ENCODE data around the gene WFIKKN1.
A peak's percentile ranks its signal among the peaks of the same experiment; 100 is the strongest.

Gene WFIKKN1

GRCh38 chr16:630815-631405, at the start of gene WFIKKN1:
TSS of gene WFIKKN1 (plus strand) at chr16:630985. CDS start at chr16:631254, 269 bp downstream.
- DNase-seq (ENCODE audit: low spot score) = no peak

- no peak for DNase-seq (ENCODE audit: low spot score)
Observed at GRCh38 chr16:582218-582613, 48.6 kb upstream of the WFIKKN1 start.

GRCh38 chr16:582614-583331, 48.0 kb upstream of the WFIKKN1 start:
- no peak for DNase-seq (ENCODE audit: low spot score)

- DNase-seq (ENCODE audit: low spot score) = no peak
Observed at GRCh38 chr16:583470-583814, 47.3 kb upstream of the WFIKKN1 start.

- DNase-seq (ENCODE audit: low spot score) = peak; percentile 25
Observed at GRCh38 chr16:583815-584591, 46.8 kb upstream of the WFIKKN1 start.

- peak; percentile 24 for DNase-seq (ENCODE audit: low spot score)
Observed at GRCh38 chr16:585351-585750, 45.4 kb upstream of the WFIKKN1 start.

- no peak for DNase-seq (ENCODE audit: low spot score)
Observed at GRCh38 chr16:586047-586644, 44.6 kb upstream of the WFIKKN1 start.

- DNase-seq (ENCODE audit: low spot score) = peak; percentile 29
Observed at GRCh38 chr16:586645-587590, 43.9 kb upstream of the WFIKKN1 start.

- peak; percentile 63 for DNase-seq (ENCODE audit: low spot score)
Observed at GRCh38 chr16:588639-588888, 42.2 kb upstream of the WFIKKN1 start.

GRCh38 chr16:588889-589657, 41.7 kb upstream of the WFIKKN1 start:
- peak; percentile 99 for DNase-seq (ENCODE audit: low spot score)

- DNase-seq (ENCODE audit: low spot score) = peak; percentile 99
Observed at GRCh38 chr16:589658-590187, 41.1 kb upstream of the WFIKKN1 start, which contains the start of gene RAB40C. TSS of gene RAB40C (plus strand) at chr16:590066. CDS start at chr16:590292, 226 bp downstream.

GRCh38 chr16:590188-590814, 40.5 kb upstream of the WFIKKN1 start:
- DNase-seq (ENCODE audit: low spot score) = no peak

- no peak for DNase-seq (ENCODE audit: low spot score)
Observed at GRCh38 chr16:590815-591200, 40.0 kb upstream of the WFIKKN1 start.

GRCh38 chr16:591231-591630, 39.6 kb upstream of the WFIKKN1 start:
- no peak for DNase-seq (ENCODE audit: low spot score)

- DNase-seq (ENCODE audit: low spot score) = no peak
Observed at GRCh38 chr16:591892-592517, 38.8 kb upstream of the WFIKKN1 start.

GRCh38 chr16:592518-593306, 38.1 kb upstream of the WFIKKN1 start:
- DNase-seq (ENCODE audit: low spot score) = no peak

- DNase-seq (ENCODE audit: low spot score) = no peak
Observed at GRCh38 chr16:593406-593805, 37.4 kb upstream of the WFIKKN1 start.

- DNase-seq (ENCODE audit: low spot score) = no peak
Observed at GRCh38 chr16:593807-594206, 37.0 kb upstream of the WFIKKN1 start.

GRCh38 chr16:595094-595528, 35.7 kb upstream of the WFIKKN1 start:
- no peak for DNase-seq (ENCODE audit: low spot score)

Measured in hematopoietic multipotent progenitor cell treated with erythropoietin and hydrocortisone succinate and interleukin-3 and kit ligand, for 17 days (in vitro differentiated cells).